Panc1 (cell line): ENCODE results near the gene EMC1. TPM values are rescaled to one million over a fixed set of nuclear protein-coding genes. Genes with fewer than 3 reads are reported as not detected.

ENCODE experiments used
- ATAC-seq: fragments of 200-7000 bp; cut with Tn5 transposase; 2 replicates; pipeline ENCODE4 v1.9.1; 2020; ENCODE audit warnings: mild to moderate bottlenecking, moderate library complexity
- BruUV-seq: library from RNA; stranded (reverse); fragments of 400-500 nt; replicated peaks from 2 replicates; lab custom pipeline; 2021; lab: Mats Ljungman, UMichigan
- CTCF ChIA-PET: fragments of 300-600 bp; sonication (Branson Sonifier 250); formaldehyde crosslinking; loops from one replicate; lab custom pipeline; 2022; ENCODE audit warnings: antibody characterized with exemption; lab: Charles Lee
- POLR2A ChIA-PET: fragments of 300-600 bp; sonication (Branson Sonifier 250); formaldehyde crosslinking; loops from one replicate; lab custom pipeline; 2022; ENCODE audit warnings: antibody characterized with exemption; lab: Charles Lee
- DNase-seq: peaks from one replicate; pipeline ENCODE4 v3.0.0-alpha.2; 2010; ENCODE audit warnings: low read depth, low spot score
- H3K27ac ChIP-seq: 2 replicates; pipeline ENCODE4 v1.5.1; 2011; ENCODE audit warnings: mild to moderate bottlenecking, low read length, inconsistent platforms
- H3K27me3 ChIP-seq: fragments of 200-500 bp; sonication (Bioruptor generic); 2 replicates; pipeline ENCODE4 v1.6.0; 2014; ENCODE audit warnings: low read length, inconsistent platforms; ENCODE audit not compliant: control insufficient read depth, insufficient read depth
- H3K36me3 ChIP-seq: fragments of 200-500 bp; sonication (Bioruptor generic); 2 replicates; pipeline ENCODE4 v1.5.1; 2014; ENCODE audit warnings: inconsistent platforms, mild to moderate bottlenecking, low read length, moderate library complexity; ENCODE audit not compliant: control insufficient read depth, insufficient read depth
- H3K4me1 ChIP-seq: 2 replicates; pipeline ENCODE4 v1.5.1; 2011; ENCODE audit warnings: inconsistent platforms, mild to moderate bottlenecking, low read length, moderate library complexity; ENCODE audit not compliant: control insufficient read depth, insufficient read depth
- H3K4me3 ChIP-seq, 2 experiments: 2 replicates each; pipeline ENCODE4 v1.5.1; 2011 to 2012; ENCODE audit warnings: low read depth in 2 of 2, low read length in 2 of 2, mild to moderate bottlenecking in 2 of 2, inconsistent platforms in 1 of 2, moderate library complexity in 1 of 2
- H3K9me3 ChIP-seq: fragments of 200-500 bp; sonication (Bioruptor generic); 2 replicates; pipeline ENCODE4 v1.5.1; 2014; ENCODE audit warnings: low read depth, mild to moderate bottlenecking, inconsistent platforms, low read length, moderate library complexity; ENCODE audit not compliant: control insufficient read depth, insufficient read depth
- CTCF ChIP-seq: fragments of 450-650 bp; IDR thresholded peaks from 2 replicates; pipeline ENCODE4 v1.5.1; 2017; ENCODE audit warnings: mild to moderate bottlenecking
- POLR2AphosphoS5 ChIP-seq: IDR thresholded peaks from 2 replicates; pipeline ENCODE4 v1.6.1; 2012; ENCODE audit warnings: mild to moderate bottlenecking, low read depth, low read length, moderate library complexity
- REST ChIP-seq, 2 experiments: IDR thresholded peaks; 2 replicates each; pipeline ENCODE4 v1.6.1; 2011 to 2012; ENCODE audit warnings: low read depth in 2 of 2, control low read depth in 1 of 2, low read length in 1 of 2, mild to moderate bottlenecking in 1 of 2, moderate library complexity in 1 of 2; ENCODE audit not compliant: insufficient read depth in 1 of 2
- SIN3A ChIP-seq: IDR thresholded peaks from 2 replicates; pipeline ENCODE4 v1.6.1; 2012; ENCODE audit warnings: low read depth, mild to moderate bottlenecking, low read length, moderate library complexity, borderline replicate concordance; ENCODE audit not compliant: insufficient read depth
- TCF7L2 ChIP-seq: IDR thresholded peaks from 2 replicates; pipeline ENCODE4 v1.6.1; 2011; ENCODE audit warnings: mild to moderate bottlenecking, low read depth, low read length, inconsistent platforms
- in situ Hi-C: cut with HindIII; loops from 2 replicates; pipeline ENCODE4 v1.10.0; 2016; ENCODE audit warnings: low sequenced_read_pairs, low pct_unique_long_range_greater_than_20kb
- intact Hi-C: fragments of 100-400 bp; cut with micrococcal nuclease; formaldehyde crosslinking; loops from one replicate; pipeline ENCODE4 v1.10.0; 2022; ENCODE audit not compliant: unreplicated experiment
- total RNA-seq: library from RNA; stranded (reverse); gene quantifications from one replicate; pipeline ENCODE4 v1.2.1, GENCODE V29; 2021; ENCODE audit not compliant: unreplicated experiment

EMC1 gene
- total RNA-seq, 1 experiment from 2014 or later = 103 TPM

GRCh38 chr1:19254416-19254815, 3.1 kb upstream of the EMC1 start:
- BruUV-seq = no TSS peak
- POLR2A ChIA-PET = no interaction called here

GRCh38 chr1:19250629-19251304, 557 bp downstream of the EMC1 start:
- no peak for ATAC-seq

More at GRCh38 chr1:19254416-19254815, 3.1 kb upstream of the EMC1 start:
- Histone ChIP-seq H3K9me3 (no peaks in the 10 kb centered on the region), H3K27ac (no peak overlapping the region), H3K27me3 (no peaks in the 10 kb centered on the region), H3K36me3 (peaks cover 12% of the 10 kb centered on the region; the same call in 1 of the 2 replicates), H3K4me3 (no peak overlapping the region), H3K4me1 (peaks cover 23% of the 10 kb centered on the region)
- no peak for DNase-seq
- in situ Hi-C loops (no loop called here), intact Hi-C loops (no loop called here)
- CTCF ChIA-PET = no interaction called here
- TF ChIP-seq SIN3A (no peak), REST (IDR thresholded peaks at IDR 0.05; ENCODE audit: insufficient read depth in 1 of 2, low read depth in 2 of 2, low read length in 1 of 2) (no peak)
- ATAC-seq = no peak

More at GRCh38 chr1:19250629-19251304, 557 bp downstream of the EMC1 start:
- Histone ChIP-seq H3K27ac (peak overlapping the region; percentile 96), H3K36me3 (peaks cover 3% of the 10 kb centered on the region; the same call in 1 of the 2 replicates), H3K27me3 (no peaks in the 10 kb centered on the region), H3K4me3 (peak overlapping the region; percentile 58 to 92), H3K9me3 (no peaks in the 10 kb centered on the region), H3K4me1 (peaks cover 26% of the 10 kb centered on the region)
- intact Hi-C loops = no loop called here
- no peak for DNase-seq
- TSS peak; percentile 95 for BruUV-seq
- POLR2A ChIA-PET = no interaction called here
- CTCF ChIA-PET = no interaction called here
- in situ Hi-C loops = no loop called here
- TF ChIP-seq CTCF = no peak
- TF ChIP-seq REST (IDR thresholded peaks at IDR 0.05; ENCODE audit: insufficient read depth in 1 of 2, low read depth in 2 of 2, low read length in 1 of 2) = no peak
- TF ChIP-seq POLR2AphosphoS5 = no peak
- TF ChIP-seq TCF7L2 = no peak
- TF ChIP-seq SIN3A = no peak
